Measurements from ENCODE around the gene PIF1.

The PIF1 gene

DNA sequence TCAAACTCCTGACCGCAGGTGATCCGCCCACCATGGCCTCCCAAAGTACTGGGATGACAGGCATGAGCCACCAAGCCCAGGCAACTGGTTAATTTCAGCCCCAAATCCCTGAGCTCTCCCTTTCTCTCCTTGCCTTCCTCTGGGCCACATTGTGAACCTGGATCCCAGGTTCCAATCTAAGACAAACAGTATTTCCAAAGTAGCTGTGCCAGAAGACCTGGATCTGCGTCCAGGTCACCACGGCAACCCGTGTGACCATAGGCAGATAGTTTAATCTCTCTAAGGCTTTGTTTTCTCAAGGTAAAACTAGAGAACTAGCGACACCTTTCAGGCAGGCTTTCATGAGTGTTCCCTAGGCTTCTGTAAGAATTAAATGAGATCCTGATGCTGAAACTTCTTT, 44.1 kb downstream of the PIF1 start:
- TF ChIP-seq, protein P1, sequence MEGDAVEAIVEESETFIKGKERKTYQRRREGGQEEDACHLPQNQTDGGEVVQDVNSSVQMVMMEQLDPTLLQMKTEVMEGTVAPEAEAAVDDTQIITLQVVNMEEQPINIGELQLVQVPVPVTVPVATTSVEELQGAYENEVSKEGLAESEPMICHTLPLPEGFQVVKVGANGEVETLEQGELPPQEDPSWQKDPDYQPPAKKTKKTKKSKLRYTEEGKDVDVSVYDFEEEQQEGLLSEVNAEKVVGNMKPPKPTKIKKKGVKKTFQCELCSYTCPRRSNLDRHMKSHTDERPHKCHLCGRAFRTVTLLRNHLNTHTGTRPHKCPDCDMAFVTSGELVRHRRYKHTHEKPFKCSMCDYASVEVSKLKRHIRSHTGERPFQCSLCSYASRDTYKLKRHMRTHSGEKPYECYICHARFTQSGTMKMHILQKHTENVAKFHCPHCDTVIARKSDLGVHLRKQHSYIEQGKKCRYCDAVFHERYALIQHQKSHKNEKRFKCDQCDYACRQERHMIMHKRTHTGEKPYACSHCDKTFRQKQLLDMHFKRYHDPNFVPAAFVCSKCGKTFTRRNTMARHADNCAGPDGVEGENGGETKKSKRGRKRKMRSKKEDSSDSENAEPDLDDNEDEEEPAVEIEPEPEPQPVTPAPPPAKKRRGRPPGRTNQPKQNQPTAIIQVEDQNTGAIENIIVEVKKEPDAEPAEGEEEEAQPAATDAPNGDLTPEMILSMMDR (IDR thresholded peaks at IDR 0.05) = no peak

DNA sequence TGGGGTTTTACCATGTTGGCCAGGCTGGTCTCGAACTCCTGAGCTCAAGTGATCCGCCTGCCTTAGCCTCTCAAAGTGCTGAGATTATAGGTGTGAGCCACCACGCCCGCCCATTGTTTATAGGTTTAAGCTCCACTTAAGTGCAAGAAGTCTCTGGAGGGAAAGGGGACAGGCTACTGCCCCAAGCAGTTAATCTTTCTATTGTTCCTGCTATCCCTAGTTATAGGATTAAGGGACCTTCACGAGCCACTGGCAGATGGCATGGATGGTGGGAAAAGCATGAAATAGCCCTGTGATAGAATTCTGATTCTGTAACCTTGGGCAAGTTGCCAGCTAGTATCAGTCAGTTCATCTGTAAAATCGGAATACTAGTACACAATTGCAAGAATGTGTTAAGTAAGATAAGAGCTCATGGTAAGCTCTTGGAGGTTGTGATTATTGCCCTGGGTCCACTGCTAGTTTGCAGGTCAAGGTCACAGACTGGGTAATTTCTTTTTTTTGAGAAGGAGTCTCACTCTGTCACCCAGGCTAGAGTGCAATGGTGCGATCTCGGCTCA, 44.8 kb downstream of the PIF1 start:
- TF ChIP-seq, protein P1 (IDR thresholded peaks at IDR 0.05) = no peak

DNA sequence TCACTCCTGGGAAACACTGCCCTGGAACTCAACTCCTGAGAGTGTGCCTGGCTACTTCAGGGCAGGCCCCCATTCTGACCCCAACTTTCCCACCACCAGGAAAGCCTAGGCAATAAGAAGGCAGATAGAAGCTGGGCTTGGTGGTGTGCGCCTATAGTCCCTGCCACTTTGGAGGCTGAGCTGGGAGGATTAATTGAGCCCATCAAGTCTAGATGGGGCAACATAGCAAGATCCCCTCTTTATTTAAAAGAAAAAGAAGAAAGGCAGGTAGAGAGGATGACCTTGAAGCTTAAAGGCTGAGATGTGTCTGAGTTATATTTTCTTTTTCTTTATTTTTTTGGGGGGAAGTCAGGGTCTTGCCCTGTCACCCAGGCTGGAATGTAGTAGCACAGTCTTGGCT, 45.8 kb downstream of the PIF1 start:
- TF ChIP-seq, protein P1 (IDR thresholded peaks at IDR 0.05) = no peak

DNA sequence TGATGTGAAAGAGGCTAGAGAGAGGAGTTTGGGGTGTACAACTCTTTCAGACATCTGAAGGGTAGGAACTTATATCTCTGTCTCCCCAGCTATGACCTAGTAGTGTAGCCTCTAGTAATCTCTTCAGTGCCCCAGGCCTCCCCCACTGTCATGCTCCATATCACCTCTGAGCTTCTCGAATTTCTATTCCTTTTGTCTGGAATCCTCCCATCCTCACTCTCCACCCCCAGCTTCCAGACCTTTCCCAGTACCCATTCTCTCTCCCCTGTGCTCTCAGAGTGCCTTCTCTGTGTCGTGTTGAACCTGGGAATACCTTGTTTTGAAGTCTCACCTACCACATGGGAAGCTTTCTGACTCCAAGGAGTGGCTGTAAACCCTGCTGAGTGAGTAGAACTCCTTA, 46.4 kb downstream of the PIF1 start:
- TF ChIP-seq, protein P1 (IDR thresholded peaks at IDR 0.05) = no peak

DNA sequence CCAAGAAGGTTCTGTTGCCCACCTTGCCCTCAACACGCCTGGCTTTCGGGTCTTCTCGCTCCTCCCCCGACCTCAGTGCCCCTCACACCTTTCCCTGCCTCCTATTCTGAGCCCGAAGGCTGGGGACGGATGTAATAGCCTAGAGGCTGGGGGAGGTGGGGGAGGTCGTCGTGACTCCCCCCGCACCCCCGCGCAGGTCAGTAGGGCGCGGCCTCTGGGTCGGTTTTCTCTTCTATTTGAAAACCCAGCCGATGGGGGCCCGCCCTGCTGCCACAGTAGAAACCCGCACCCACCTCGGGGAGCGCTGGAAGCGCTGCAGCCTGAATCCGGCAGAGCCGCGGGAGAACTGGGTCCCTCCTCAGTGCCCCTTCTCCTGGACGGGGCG, 49.1 kb downstream of the PIF1 start:
- TF ChIP-seq, protein P1 (IDR thresholded peaks at IDR 0.05) = no peak

DNA sequence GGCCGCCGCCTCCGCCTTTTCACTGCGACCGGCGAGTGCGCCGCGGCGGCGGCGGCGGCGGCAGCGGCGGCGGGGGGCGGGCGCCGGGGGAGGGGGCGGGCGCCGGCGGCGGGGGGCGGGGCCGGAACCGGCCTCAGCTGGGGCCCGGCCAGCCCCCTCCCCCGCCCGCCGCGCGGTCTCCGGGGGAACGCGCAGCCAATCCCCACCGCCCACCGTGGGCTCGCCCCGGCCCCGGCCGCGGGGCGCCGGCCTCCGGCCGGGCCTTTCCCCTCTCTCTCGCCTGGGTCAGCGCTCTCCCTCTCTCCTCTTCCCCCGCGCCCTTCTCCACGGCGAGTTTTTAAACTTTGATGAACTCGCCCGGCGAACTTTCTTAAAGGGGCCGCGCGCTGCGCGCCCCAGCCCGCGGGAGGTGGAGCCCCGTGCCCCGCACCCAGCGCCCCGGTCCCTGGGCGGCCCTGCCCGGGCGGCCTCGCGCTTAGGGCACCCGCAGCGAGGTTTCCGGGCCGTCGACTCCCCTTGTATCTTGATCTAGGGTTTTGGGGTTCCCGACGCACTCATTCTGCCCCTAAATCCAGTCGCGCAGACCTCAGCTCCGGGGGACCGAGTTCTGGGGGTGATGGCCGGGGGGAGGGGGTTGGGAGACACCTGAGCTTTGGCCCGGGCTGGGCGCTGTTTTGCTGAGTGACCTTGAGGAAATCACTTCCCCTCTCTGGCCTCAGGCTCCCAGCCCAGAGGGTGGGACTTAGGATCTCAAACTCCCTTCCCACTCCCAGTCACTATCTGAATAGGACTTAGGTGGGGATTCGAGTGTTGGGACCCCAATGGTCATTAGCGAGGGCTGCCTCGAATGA, 49.7 kb downstream of the PIF1 start, which contains the start of gene RBPMS2:
Gene RBPMS2 (minus strand): TSS at position 39 of the 851 bp plus-strand sequence. CDS start 270 bp downstream, outside the sequence.
- TF ChIP-seq, protein P1 (IDR thresholded peaks at IDR 0.05) = no peak

DNA sequence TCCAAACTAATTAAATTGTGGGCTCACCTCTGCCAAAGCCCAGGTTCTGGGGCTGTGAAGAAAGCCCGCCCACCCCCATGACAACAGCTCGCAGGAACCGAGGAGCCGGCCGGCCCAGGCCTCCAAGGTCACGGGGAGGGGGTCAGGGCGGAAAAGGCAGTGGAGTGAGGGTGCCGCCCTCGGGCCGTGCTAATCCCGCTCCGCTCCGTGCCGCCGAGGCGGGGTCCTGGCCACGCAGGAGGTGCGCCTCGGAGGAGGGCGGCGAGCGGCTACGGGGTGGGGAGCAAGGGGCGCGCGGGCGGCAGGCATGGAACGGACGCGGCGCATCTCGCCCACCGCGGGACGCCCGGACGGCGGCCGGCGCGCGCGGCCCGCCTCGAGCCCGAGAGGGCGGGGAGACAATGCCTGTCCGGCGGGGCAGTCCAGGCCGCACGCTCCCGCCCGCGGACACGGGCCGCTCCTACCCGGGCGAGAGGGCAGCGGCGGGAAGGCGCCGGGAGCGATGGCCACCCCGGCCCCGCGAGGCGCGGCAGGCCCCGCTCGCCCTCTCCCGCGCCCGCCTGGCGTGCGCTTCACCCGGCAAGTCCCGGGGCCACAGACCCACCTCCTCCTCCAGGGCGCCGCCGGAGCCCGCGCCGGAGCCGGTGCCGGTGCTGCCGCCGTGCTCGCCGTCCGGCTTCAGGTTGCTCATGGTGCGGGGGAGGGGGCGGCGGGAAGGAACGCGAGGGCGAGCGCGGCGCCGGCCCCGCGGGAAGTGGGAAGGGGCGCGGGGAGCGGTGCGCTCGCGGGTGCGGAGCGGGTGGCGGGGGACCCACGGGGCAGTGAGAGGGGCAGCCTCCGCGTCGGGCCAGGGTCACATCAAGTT, 50.6 kb downstream of the PIF1 start:
- TF ChIP-seq, protein P1 (IDR thresholded peaks at IDR 0.05) = no peak

All from LNCAP (cell line).